ELF-1 (cell line): ENCODE measurements around the gene DOCK4.

Experiments used
- DNase-seq: peaks from one replicate; pipeline ENCODE4 v3.0.0-alpha.2; 2016; ENCODE audit warnings: low read depth, low spot score

Gene DOCK4

DNA sequence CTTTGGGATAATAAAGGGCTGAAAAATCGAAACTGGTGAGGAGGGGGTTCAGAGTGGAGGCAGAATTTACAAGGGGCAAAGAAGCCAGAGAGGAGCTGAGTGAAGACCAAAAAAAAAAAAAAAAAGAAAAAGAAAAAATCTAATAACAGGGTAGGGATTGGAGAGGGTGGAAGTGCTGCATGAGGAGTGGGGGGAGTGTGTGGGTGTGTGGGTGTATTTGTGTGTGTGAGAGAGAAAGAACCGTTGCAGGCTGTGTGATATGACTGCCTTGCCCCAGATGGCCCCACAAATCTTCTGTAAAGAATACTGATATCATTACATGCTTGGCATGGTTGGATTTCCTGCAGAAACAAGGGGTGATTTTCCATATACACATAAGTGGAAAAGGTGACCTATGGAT, 436.1 kb downstream of the DOCK4 start:
- DNase-seq = no peak

DNA sequence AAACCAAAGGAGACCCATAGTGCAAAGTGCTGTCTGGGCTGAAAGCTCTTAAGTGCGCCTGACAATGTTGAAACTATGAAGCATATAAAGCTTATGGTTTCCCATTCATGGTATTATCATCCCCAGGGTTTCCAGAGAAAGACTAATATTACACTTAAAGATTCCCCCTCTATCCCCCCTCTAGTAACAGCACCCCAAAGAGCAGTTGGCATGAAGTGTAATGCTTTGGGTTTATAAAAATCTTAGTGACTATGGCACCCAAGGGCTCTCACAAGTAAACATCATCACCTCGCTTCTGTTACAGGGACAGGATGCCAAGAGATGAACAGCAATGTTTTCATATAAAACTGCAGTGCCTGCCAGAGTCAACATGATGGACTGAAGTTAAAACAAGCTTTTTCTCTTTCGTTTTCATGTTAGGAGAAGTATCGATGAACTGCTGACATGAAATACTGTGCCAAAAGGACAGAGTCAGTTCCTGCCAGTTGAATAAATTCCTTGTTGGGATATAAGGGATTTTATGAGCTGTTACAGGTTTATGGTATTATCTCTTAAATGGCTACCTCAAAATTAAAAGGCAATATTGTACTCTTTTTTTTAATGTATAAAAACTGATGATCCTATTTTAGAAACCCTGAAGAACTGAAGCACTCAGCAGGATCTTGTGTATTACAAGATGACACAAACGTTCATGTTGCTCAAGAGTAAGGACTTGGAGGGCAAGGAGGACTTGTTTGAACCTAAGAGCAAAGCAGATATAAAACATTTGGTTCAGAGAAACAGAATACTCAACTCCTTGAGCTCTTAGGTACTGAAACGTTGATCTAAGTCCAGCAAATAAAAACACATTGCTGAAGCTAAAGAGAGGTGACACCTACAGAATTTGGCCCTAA, 440.2 kb downstream of the DOCK4 start:
- DNase-seq = no peak

DNA sequence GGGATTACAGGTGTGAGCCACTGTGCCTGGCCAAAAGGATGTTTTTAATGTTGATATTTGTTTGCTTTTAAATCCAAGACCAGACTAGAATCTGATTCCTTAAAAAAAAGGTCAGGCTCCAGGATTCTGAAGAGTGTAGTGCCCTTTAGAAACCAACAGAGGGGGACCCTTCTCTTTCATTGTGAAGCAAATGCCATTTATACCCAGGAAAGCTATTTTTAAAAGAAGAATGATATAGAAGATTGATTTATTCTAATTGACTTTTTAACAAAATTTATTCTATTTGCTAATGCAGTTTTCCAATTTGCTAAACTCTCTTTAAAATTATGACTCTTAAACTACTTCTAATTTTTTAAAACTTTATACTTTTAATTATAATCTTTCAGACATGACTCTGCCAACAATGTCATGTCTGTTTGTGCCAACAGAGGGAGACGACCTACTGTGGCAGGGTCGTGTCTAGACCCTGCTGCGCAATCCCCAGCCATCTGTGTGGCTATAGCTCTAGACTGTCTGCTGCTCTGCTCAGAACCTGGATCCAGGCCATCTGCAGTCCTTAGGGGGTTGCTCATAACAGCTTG, 442.9 kb downstream of the DOCK4 start:
- DNase-seq = peak; percentile 31

- no peak for DNase-seq
These were observed 443.4 kb downstream of the DOCK4 start for GRCh38 chr7:111762799-111763198.

DNA sequence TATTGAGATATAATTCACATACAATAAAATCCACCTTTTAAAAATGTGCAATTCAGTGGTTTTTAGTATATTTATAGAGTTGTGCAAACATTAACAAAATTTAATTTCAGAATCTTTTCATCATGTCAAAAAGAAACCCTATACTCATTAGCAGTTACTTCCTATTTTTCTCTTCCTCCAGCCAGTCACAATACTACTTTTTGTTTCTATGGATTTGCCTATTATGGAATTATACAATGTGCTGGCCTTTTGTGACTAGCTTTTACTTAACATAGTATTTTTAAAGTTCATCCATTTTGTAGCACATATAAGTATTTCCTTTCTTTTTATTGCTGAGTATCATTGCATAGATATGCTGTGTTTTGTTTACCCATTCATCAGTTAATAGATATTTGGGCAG, 444.0 kb downstream of the DOCK4 start:
- no peak for DNase-seq

- no peak for DNase-seq
These were observed 446.2 kb downstream of the DOCK4 start for GRCh38 chr7:111760043-111760442.

DNA sequence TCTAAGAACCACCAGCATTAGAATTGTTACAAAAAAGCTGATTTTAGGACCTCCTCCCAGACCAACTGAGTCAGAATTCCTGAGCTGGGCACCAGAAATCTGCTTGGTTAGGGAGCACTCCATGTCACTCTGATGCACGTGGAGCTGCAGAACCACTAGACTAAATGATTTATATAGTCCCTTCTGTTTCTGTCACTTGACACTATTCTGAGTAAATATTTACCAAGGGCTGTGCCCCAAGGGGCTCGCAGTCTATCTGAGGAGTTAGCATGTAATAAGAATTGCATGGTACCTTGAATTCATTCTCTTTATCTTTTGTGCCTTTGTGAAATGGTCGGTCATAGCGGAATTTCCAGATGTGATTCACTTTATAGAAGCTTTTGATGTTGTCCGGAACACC, 447.9 kb downstream of the DOCK4 start:
- no peak for DNase-seq

DNA sequence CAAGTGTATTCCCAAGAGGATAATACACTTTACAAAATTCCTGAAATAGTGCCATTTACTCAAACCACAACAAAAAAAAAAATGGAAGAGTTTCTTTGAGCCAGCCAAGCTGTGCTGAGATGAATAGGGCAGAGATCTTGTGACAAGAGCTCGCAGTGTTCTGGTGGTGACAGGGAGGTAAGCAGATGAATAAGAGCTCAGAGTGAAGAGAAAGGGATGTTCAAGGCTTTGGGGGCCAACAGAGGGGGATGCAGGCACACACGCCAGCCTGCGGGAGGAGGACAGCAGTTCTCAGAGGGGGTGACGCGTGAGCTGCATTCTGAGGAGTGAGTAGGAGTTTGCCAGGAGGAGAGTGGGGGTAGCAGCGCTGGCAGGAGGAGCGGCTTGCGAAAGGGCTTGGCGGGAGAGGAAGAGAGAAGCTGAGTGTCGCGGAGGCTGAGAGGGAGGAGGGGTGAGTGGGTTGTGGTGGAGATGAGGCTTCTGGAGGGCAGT, 449.5 kb downstream of the DOCK4 start:
- DNase-seq = peak; percentile 70

DNA sequence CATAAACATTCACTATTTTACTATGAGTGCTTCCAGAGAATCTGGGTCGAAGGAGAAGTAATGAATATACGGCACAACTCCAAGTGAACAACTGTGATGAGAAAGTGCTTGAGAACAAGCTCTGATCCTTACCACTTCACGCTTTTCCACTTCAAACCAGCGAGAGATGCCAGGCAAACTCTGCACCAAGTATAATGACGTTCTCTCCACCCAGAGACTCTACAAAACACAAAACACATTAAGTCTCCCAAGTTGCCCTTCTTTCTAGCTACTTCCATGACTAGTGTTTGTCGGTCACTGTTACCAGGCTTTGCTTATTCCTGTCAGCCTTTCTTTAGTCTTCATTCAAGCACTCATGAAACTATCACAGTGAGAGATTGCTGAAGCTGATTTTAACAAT, 450.8 kb downstream of the DOCK4 start:
- DNase-seq = no peak

GRCh38 chr7:111753968-111754367, 452.2 kb downstream of the DOCK4 start:
- no peak for DNase-seq

- DNase-seq = peak; percentile 86
These were observed 454.1 kb downstream of the DOCK4 start for GRCh38 chr7:111752022-111752582.

DNA sequence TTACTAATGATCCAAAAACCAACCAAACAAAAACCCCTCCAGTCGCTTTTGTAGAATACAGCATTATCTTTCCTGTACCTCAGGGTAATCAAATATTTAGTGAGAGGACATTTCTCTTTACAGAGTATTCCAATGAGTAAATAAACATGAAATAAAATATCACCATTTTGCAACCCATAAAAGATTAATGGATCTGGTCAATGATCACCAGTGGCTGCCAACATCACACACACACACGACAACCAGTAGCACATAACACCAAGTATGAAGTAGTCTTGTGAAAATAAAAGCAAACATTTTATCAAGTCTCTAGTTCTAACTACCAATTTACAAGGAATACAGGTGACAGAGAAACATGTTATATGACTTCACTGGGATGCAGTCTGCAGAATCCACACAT, 455.3 kb downstream of the DOCK4 start:
- no peak for DNase-seq

DNA sequence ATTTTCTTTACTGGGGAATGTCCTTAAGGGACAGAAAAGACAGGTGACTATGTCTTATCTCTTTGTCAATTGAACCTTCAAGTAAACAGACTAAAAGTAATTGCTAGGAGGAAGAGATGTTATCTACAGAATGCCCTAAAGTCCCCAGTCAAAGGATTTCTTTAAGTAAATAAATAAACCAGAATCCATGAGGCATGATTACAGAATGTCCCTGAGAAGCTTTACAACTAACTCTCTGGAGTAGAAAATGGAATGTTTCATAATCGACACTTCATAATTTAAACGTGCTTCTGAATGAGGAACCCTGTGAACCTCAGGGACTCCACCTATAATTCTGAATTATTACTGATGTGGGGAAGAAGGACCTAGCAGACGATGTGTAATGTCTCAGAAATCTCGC, 456.0 kb downstream of the DOCK4 start:
- DNase-seq = no peak

- no peak for DNase-seq
These were observed 456.6 kb downstream of the DOCK4 start for GRCh38 chr7:111749625-111750024.

DNA sequence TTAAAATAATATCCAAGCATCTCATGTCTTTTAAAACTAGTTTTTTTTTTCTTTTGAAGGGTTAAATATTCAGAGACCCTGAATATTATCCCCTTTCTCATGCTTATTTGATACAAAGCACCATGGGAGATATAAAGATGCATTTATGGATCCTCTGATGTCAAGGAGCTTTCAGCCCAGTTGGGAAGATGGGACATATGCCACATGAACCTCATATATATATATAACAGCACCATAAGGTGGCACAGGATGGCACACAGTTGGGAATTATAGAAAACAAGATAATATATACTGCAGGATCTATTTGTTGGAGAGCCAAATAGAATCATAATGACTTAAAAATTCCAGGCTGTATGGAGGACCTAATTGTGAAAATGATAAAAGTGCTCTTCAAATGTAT, 458.5 kb downstream of the DOCK4 start:
- no peak for DNase-seq

- no peak for DNase-seq
These were observed 459.2 kb downstream of the DOCK4 start for GRCh38 chr7:111746950-111747349.

GRCh38 chr7:111744501-111745155, 461.6 kb downstream of the DOCK4 start:
- no peak for DNase-seq

DNA sequence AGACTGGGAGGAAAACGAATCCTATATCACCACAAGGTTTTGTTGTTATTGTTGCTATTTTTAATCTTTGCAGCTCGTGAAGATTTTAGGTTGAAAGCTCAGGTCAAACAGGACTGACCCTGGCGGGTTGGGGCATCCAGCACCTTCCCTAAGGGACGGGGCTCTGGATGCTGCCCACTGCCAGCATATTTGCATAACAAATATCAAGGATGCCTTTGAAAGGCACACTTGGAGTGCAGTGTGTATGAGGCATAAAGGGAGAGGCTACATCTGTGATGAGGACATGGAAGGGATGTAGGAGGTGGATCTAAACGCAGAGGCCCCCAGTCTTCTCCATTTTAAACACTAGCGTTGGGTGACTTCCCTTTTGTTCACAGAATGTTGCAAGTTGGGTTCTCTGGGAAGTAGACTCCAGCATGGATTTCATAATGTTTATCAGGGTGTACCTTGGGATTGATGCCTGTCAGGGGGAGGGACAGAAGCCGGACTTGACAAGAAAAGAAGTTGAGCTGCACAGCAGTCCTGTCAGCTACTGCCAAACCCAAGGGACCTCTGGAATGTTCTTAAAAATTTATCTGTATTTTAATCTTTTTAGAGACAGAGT, 462.9 kb downstream of the DOCK4 start:
- DNase-seq = no peak

GRCh38 chr7:111741811-111742240, 464.4 kb downstream of the DOCK4 start:
- DNase-seq = peak; percentile 73

- no peak for DNase-seq
These were observed 465.3 kb downstream of the DOCK4 start for GRCh38 chr7:111740942-111741341.

GRCh38 chr7:111736552-111736874, 469.7 kb downstream of the DOCK4 start:
- no peak for DNase-seq
